RWPE2 (cell line): Measurements from ENCODE around the gene KLHDC10.

Source experiments
- ATAC-seq: fragments of 200-7000 bp; cut with Tn5 transposase; 3 replicates; pipeline ENCODE4 v1.9.1; 2021; ENCODE audit warnings: low read depth
- DNase-seq: peaks from one replicate; pipeline ENCODE4 v3.0.0-alpha.2; 2020; ENCODE audit warnings: low spot score
- H3K27ac ChIP-seq: fragments of 450-650 bp; 2 replicates; pipeline ENCODE4 v1.5.1; 2017; ENCODE audit warnings: mild to moderate bottlenecking; ENCODE audit not compliant: poor library complexity, severe bottlenecking
- H3K27me3 ChIP-seq: fragments of 250-450 bp; sonication (Bioruptor Pico); 2 replicates; pipeline ENCODE4 v1.5.1; 2021; ENCODE audit warnings: mild to moderate bottlenecking, moderate library complexity; ENCODE audit not compliant: insufficient read depth, poor library complexity, severe bottlenecking
- H3K36me3 ChIP-seq: fragments of 250-450 bp; sonication (Bioruptor Pico); 2 replicates; pipeline ENCODE4 v1.5.1; 2020; ENCODE audit warnings: low read depth, mild to moderate bottlenecking, moderate library complexity
- H3K4me1 ChIP-seq: fragments of 250-450 bp; sonication (Bioruptor Pico); 2 replicates; pipeline ENCODE4 v1.5.1; 2021; ENCODE audit warnings: mild to moderate bottlenecking, moderate library complexity; ENCODE audit not compliant: insufficient read depth, poor library complexity, severe bottlenecking
- H3K4me3 ChIP-seq: fragments of 250-450 bp; sonication (Bioruptor Pico); 2 replicates; pipeline ENCODE4 v1.5.1; 2021; ENCODE audit warnings: mild to moderate bottlenecking, moderate library complexity; ENCODE audit not compliant: severe bottlenecking
- H3K9me3 ChIP-seq: fragments of 250-450 bp; sonication (Bioruptor Pico); 2 replicates; pipeline ENCODE4 v1.5.1; 2021; ENCODE audit warnings: mild to moderate bottlenecking, moderate library complexity; ENCODE audit not compliant: severe bottlenecking
- TF ChIP-seq, protein P1 (sequence below): fragments of 450-650 bp; IDR thresholded peaks from one replicate; pipeline ENCODE4 v1.5.1; 2017; ENCODE audit warnings: mild to moderate bottlenecking, moderate library complexity; ENCODE audit not compliant: poor library complexity, severe bottlenecking

Gene KLHDC10

DNA sequence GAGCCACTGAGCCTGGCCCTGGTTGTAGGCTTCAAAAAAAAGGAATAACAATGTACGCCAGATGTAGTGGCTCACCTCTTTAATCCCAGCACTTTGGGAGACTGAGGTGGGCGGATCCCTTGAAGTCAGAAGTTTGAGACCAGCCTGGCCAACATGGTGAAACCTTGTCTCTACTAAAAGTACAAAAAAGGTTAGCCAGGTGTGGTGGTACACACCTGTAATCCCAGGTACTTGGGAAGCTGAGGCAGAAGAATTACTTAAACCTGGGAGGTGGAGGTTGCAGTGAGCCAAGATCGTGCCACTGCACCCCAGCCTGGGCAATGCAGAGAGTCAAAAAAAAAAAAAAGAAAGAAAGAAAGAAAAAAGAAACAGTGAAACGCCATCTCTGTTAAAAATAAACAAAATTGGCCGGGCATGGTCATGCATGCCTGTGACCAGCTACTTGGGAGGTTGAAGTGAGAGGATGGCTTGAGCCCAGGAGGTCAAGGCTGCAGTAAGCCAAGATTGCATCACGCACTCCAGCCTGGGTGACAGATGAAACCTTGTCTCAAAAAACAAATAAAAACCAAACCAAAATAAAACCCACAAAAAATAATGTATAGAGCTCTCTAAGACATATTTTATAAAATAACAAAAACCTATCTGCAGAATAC is 4.7 kb upstream of the KLHDC10 start:
- no peak overlapping the region for H3K27ac ChIP-seq
- no peaks in the 10 kb centered on the region for H3K4me1 ChIP-seq
- no peaks in the 10 kb centered on the region for H3K9me3 ChIP-seq
- TF ChIP-seq, protein P1, sequence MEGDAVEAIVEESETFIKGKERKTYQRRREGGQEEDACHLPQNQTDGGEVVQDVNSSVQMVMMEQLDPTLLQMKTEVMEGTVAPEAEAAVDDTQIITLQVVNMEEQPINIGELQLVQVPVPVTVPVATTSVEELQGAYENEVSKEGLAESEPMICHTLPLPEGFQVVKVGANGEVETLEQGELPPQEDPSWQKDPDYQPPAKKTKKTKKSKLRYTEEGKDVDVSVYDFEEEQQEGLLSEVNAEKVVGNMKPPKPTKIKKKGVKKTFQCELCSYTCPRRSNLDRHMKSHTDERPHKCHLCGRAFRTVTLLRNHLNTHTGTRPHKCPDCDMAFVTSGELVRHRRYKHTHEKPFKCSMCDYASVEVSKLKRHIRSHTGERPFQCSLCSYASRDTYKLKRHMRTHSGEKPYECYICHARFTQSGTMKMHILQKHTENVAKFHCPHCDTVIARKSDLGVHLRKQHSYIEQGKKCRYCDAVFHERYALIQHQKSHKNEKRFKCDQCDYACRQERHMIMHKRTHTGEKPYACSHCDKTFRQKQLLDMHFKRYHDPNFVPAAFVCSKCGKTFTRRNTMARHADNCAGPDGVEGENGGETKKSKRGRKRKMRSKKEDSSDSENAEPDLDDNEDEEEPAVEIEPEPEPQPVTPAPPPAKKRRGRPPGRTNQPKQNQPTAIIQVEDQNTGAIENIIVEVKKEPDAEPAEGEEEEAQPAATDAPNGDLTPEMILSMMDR: no peak
- H3K4me3 ChIP-seq: no peak overlapping the region
- H3K27me3 ChIP-seq: no peaks in the 10 kb centered on the region
- DNase-seq (no peak), ATAC-seq (no peak)
- H3K36me3 ChIP-seq: no peaks in the 10 kb centered on the region

DNA sequence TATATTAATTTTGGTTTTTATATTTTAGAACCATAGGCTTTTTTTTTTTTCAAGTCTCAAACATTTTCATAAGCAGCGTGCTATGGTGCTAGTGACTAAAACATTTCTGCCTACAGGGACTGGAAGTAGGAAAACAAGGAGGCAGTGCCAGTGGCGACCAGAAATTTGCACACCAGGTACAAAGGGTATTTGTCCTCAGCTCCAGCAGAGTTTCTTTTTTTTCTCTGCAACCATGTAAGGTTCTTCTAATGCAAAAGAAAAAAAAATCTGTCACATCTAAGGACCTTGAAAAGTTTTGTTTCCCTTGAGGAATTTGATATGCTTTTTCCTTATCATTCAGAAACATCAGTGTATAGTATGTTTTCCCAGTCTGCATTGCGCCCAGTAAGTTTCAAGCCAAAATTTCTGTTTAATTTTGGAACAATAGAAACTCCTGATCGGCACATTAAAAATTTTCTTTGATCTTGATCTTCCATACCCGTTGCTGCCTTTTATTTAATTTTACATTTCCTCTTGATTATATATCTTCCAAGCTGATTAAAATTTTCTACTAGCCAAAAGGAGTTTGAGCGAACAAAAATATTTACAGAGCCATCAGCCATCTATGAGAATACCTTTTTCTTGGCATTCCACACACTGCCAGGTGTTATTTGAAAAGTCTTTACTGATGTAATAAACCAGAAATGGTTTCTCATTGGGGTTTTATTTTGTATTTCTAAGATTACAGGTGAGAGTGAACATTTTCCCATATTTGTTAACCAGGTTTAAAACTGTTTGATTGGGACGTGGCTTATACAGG is 956 bp upstream of the KLHDC10 start:
- peak overlapping the region; percentile 56 for H3K27ac ChIP-seq
- no peaks in the 10 kb centered on the region; the same call in 1 of the 2 replicates for H3K36me3 ChIP-seq
- TF ChIP-seq, protein P1: no peak
- H3K9me3 ChIP-seq: no peaks in the 10 kb centered on the region
- ATAC-seq (no peak), DNase-seq (no peak)
- no peaks in the 10 kb centered on the region for H3K27me3 ChIP-seq
- peaks cover 2% of the 10 kb centered on the region for H3K4me1 ChIP-seq
- H3K4me3 ChIP-seq: peak overlapping the region; percentile 52

DNA sequence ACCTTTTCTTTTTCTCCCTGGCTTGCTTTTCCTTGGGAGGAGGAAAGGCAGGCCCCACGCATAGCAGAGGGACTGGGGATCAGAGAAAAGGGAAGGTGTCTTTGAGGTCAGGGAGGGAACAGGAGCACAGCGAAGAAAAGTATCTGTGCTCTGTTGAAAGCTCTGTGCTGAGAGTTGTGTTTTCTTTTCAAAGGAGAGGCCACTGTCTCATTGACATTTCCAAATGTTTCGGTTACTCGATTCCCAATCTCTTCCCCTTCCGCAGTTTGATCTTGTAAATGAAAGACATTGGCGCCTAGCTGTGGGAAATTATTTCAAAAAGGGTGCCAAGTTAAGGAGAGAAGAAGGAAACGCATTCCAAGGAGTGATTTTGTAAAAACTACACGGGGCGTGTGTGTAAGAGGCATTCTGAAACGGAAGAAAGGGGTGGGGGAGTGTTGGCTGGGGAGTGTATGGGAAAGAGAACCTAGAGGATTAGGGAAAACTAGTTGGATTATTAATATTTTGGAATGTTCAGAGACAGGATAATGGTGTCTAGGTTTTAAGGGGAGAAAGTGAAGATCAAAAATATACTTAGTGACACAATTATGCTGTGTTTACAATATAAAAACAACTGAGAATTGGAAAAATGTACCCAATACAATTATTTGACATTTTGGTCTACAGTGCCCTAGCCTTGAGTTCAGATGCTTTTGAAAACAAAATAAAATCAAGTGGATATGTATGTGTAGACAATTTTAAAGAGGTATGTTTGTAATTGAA is 708 bp downstream of the KLHDC10 start:
- peak overlapping the region; percentile 56 for H3K27ac ChIP-seq
- peak; percentile 13; the same call in 2 of the 3 replicates for ATAC-seq

DNA sequence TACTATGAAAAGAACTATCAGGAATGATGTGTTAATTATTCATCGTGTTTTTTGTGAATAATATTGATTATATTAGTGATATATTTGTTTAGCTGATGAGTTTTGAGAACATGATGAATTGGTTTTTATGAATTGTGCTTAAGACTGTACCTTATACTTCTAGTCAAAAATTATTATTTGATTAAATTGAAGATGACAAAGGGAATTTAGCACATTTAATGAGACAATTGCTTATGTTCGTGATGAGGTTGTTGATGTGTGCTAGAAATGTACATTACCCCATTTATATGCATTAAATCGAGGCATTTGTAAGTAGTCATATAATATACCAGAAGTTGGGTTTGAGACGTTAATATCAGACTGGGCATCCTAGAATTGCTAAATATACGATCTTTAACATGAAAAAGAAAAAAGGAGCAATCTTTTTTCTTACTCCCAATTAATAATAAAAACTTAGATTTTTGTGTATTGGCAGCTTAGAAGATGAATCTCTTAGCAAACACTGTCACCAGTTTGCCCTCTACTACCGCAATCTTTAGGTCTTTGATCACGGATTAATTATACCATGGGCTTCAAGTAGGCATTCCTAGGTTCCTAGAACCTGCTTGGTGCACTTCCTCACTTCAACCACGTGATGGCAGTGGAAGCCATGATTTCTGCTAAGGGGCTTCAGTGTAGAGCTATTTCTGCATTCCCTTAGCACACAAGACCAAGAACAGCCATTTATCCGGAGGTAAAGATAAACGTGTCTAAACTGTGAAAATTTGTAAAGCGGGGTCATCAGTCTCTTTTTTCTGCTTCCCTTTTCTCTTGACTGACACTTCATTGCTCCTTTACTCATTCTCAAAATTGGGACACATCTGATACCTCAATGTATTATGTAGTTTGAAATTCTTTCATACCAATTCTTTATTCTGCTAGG is 1.6 kb downstream of the KLHDC10 start:
- TF ChIP-seq, protein P1: peak; percentile 93
- H3K36me3 ChIP-seq: no peaks in the 10 kb centered on the region; the same call in 1 of the 2 replicates
- peaks cover 6% of the 10 kb centered on the region for H3K4me1 ChIP-seq
- H3K27me3 ChIP-seq: no peaks in the 10 kb centered on the region
- peak overlapping the region; percentile 52 for H3K4me3 ChIP-seq
- no peaks in the 10 kb centered on the region for H3K9me3 ChIP-seq
- H3K27ac ChIP-seq: peak overlapping the region; percentile 56
- no peak for DNase-seq
- peak; percentile 49 for ATAC-seq

More for the DNA sequence above, 708 bp downstream of the KLHDC10 start:
- TF ChIP-seq, protein P1: no peak
- no peak for DNase-seq
- H3K36me3 ChIP-seq: no peaks in the 10 kb centered on the region; the same call in 1 of the 2 replicates
- H3K4me3 ChIP-seq: peak overlapping the region; percentile 52
- no peaks in the 10 kb centered on the region for H3K9me3 ChIP-seq
- H3K4me1 ChIP-seq: peaks cover 6% of the 10 kb centered on the region
- no peaks in the 10 kb centered on the region for H3K27me3 ChIP-seq
